HG03439 (cell line): Measurements from ENCODE around the gene SPRY1.

Experiments
- ATAC-seq: cut with Tn5 transposase; IDR thresholded peaks from one replicate; pipeline ENCODE4 v1.9.1; 2021; ENCODE audit warnings: mild to moderate bottlenecking, moderate library complexity; ENCODE audit not compliant: unreplicated experiment

Gene SPRY1, protein sequence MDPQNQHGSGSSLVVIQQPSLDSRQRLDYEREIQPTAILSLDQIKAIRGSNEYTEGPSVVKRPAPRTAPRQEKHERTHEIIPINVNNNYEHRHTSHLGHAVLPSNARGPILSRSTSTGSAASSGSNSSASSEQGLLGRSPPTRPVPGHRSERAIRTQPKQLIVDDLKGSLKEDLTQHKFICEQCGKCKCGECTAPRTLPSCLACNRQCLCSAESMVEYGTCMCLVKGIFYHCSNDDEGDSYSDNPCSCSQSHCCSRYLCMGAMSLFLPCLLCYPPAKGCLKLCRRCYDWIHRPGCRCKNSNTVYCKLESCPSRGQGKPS

GRCh38 chr4:123396307-123397143 is at the start of gene SPRY1:
TSS of gene SPRY1 (plus strand) at chr4:123396795. CDS start at chr4:123401592, 4,797 bp downstream.
- peak; percentile 54 for ATAC-seq

- ATAC-seq: no peak
Measured at GRCh38 chr4:123346951-123347350, 49.6 kb upstream of the SPRY1 start.

DNA sequence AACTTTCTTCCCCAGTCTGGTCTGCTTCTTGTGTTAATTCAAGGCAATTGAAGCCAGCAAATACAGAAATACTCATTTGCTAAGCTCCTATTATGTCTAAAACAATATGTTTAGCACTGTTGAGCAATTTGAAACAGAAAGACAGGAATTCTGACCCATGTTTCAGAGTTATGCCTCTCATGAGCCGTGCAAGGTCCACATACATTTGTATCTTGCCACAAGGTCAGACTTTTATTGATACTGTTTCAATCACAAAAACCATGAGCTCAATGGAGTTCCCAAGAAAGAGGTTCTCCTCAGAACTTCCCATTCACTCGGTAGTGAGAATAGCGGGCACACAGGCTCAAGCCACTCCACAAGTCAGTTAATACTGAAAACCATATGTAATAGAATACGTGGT is 47.6 kb upstream of the SPRY1 start:
- no peak for ATAC-seq

- no peak for ATAC-seq
Measured at GRCh38 chr4:123349421-123350190, 47.0 kb upstream of the SPRY1 start.

DNA sequence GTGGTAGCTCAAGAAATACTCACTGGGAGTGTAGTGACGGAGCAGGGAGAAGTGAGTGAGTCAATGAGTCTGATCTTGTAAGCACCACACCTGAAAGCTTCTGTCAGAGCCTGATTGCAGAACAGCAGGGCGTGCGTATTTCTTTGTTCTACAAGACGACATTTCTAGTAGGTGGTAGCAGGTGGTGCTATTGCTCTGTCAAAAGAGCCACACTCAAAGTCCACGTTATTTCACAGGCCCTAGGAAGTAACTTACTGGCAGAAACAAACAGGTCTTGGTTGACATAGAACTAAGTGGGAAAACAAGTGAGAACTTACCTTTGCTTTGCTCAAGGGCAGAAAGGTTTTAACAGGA is 46.4 kb upstream of the SPRY1 start:
- ATAC-seq: no peak

DNA sequence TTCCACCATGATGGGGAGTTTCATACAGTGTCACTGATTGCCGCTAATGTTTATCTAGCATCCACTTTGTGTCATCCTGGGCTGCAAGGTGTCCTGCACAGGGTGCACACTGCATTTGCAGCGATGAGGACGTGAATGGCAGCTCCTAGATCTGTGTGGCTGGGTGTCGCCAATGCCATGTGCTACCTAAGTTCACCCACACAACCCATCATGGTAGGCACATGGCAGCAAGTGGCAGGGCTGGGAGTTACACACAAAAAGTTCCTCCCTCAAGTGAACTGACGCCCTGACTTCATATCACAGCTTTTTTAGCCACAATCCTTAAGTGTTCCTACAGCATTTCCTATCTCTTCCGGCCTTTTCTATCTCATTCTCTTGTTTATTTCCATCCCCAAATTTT is 45.9 kb upstream of the SPRY1 start:
- ATAC-seq: no peak

GRCh38 chr4:123351713-123352112 is 44.9 kb upstream of the SPRY1 start:
- no peak for ATAC-seq

- no peak for ATAC-seq
Measured at GRCh38 chr4:123352240-123352945, 44.2 kb upstream of the SPRY1 start.

GRCh38 chr4:123352966-123353365 is 43.6 kb upstream of the SPRY1 start:
- no peak for ATAC-seq

GRCh38 chr4:123353656-123354055 is 42.9 kb upstream of the SPRY1 start:
- no peak for ATAC-seq

GRCh38 chr4:123354701-123355100 is 41.9 kb upstream of the SPRY1 start:
- no peak for ATAC-seq

DNA sequence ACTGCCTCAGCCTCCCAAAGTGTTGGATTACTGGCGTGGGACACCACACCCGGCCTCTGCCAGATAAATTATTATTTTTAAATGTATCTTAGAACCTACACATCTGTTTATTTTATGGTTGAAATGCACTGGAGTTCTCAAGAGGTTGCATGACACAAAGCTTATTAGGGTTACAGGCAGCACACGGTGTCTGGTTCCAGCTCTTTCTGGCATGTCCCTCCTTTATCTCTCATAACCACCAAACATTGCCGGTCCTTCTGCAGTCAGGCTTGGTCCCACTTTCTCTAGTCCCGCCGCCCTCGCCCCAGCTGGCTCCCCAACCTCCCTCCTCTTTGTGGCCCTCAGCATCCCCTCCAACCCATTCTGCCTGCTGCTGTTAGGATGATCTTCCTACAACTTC is 39.7 kb upstream of the SPRY1 start:
- ATAC-seq: no peak

DNA sequence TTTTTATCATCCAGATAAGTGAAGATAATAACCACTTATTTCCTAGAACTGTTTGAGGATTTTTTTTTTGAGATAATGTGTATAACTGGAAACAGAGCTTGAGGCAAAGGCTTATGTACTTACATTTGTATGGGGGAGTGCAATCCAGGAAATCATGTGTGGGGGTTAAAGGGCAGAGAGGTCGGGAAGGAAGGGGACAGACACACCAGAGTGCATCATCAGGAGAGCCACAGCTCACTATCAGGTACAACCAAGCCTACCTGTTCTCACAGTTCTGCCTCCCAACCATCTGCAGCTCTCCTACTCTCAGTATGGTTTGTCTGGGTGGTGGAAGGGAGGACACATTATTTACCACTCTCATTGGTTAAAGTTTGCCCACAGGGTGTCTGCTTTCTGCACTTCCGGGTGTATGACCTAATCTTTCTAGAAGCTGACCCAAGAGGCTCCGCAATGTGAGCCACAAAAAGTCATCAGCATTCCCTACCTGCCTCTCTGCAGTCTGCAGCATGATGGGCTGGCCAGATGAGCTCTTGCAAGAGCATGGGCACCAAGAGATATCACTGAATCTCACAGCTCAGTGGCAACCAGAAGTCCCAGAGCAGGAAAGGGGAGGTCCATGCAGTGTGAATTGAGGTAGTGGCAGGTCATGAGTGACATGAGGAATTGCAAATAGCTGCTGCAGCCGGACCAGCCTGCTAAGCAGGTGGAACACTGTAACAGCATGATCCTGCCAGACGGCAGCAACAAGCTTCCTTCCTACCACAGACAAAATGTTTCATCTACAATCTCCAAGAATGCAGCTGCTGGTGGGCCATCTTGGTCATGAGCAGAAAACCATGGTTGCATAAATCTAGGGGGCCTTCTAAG is 36.9 kb upstream of the SPRY1 start:
- ATAC-seq: no peak

GRCh38 chr4:123361195-123361861 is 35.3 kb upstream of the SPRY1 start:
- no peak for ATAC-seq

GRCh38 chr4:123362103-123362502 is 34.5 kb upstream of the SPRY1 start:
- no peak for ATAC-seq

DNA sequence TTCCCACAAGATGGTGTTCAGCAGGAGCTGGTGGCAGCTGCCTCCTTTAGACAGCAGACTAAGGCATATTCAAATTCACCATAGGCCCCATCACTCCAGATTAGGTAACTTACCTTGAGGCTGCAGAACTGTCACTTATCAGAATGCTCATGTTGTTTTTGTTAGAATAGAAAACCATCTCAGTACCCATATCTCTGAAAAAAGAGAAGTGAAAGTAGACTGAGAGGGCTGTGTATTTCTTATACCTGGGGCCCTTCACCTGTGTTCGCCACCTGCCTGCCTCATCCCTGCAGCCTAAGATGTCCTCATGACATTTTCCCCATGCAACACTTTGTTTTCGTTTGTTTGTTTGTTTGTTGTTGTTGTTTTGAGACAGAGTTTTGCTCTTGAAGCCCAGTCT is 32.9 kb upstream of the SPRY1 start:
- ATAC-seq: peak; percentile 78

GRCh38 chr4:123364906-123365305 is 31.7 kb upstream of the SPRY1 start:
- ATAC-seq: no peak

DNA sequence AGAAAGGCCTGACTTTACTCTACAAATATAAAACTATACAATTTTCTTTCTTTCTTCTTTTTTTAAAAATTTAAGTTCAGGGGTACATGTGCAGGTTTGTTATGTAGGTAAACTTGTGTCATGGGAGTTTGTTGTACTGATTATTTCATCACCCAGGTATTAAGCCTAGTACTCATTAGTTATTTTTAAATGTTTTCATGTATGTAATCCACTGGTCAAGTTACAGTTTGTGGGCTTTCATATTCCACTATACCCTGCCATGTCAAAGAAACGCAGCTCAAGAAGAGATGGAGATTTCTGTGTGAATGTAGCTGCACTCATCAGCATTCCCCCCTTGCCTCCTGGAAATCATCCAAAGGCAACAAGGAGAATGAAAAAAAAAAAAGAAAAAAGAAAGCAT is 31.2 kb upstream of the SPRY1 start:
- no peak for ATAC-seq

DNA sequence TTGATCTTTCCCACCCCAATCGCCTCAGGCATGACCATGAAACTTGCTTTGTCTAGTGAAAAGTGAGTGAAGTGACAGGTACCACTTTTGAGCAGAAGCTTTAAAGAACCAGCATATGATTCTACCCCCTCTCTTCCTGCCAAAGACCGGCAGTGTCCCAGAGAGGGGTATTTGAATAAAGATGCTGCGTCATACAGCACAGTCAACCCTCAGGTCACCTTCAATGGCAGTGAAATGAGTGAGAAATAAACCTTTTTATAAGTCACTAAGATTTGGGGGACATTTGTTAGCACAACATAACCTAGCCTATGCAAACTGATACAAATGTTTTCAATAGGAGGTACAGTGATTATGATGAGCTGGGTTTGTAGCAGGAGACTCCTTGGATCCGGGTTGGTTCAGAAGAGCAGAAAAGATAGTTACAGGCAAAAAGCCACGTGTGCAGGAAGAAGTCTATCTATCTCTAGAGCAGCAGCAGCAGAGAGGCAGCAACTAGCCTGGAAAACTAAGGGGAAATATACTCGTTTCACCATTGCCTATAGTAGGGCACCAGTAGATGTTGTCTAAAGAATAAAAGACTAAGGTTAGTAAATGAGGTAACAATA is 30.3 kb upstream of the SPRY1 start:
- ATAC-seq: no peak
